GM12874 (cell line): Measurements from ENCODE around the gene CIDEA.

Experiments
- TF ChIP-seq, protein P1 (sequence below): IDR thresholded peaks from 2 replicates; pipeline ENCODE4 v1.5.1; 2011; ENCODE audit warnings: low read depth, mild to moderate bottlenecking, control low read depth, low read length, moderate library complexity; ENCODE audit not compliant: insufficient read depth

Gene CIDEA

DNA sequence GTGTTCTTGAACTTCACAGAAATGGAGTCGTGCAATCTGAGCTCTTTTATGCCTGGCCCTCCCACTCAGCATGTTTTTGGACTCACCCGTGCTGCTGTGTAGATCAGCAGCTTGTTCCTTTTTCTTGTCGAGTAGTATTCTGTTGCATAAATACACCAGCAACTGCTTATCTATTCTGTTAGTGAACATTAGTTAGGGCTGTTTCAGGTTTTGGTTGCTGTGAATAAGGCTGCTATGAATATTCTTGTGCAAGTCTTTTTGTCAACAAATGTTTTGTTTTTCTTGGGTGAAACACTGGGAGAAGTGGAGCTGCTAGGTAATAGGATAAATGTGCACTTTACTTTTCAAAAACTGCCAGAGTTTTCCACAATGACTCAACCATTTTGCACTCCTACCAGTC lies 15.3 kb upstream of the CIDEA start:
- TF ChIP-seq, protein P1, sequence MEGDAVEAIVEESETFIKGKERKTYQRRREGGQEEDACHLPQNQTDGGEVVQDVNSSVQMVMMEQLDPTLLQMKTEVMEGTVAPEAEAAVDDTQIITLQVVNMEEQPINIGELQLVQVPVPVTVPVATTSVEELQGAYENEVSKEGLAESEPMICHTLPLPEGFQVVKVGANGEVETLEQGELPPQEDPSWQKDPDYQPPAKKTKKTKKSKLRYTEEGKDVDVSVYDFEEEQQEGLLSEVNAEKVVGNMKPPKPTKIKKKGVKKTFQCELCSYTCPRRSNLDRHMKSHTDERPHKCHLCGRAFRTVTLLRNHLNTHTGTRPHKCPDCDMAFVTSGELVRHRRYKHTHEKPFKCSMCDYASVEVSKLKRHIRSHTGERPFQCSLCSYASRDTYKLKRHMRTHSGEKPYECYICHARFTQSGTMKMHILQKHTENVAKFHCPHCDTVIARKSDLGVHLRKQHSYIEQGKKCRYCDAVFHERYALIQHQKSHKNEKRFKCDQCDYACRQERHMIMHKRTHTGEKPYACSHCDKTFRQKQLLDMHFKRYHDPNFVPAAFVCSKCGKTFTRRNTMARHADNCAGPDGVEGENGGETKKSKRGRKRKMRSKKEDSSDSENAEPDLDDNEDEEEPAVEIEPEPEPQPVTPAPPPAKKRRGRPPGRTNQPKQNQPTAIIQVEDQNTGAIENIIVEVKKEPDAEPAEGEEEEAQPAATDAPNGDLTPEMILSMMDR: no peak

DNA sequence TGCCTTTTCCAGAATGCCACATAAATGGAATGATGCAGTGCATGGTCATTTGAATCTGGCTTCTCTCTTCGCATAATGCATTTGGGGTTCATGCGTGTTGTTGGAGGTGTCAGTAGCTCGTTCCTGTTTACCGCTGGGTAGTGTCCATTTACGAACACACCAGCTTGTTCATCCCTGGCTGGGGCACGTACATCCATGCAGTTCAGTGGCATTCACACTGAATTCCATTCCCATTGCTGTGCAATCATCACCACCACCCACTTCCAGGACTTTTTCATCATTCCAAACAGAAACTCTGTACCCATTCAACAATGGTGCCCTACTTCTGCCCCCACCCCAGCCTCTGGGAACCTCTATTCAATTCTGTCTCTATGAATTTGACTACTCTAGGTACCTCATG lies 14.7 kb upstream of the CIDEA start:
- TF ChIP-seq, protein P1: no peak

DNA sequence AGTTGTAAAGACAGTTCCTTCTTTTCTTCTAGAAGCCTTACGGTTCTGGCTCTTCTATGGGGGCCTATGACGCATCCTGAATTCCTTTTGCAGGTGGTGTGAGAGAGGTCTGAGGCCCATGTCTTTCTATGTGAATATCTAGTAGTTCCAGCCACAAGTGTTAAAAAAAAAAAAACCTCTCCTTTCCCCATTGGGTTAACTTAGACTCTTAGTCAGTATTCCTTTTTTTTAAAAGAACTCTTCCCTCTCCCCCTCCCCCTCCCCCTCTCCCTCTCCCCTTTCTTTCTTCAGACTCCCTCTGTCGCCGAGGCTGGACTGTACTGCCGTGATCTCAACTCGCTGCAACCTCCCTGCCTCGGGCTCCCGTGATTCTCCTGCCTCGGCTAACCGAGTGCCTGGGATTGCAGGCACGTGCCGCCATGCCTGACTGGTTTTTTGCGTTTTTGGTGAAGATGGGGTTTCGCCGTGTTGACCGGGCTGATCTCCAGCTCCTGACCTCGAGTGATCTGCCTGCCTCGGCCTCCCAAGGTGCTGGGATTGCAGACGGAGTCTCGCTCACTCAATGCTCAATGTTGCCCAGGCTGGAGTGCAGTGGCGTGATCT lies 11.4 kb upstream of the CIDEA start:
- TF ChIP-seq, protein P1: no peak

- TF ChIP-seq, protein P1: no peak
These were observed 8.4 kb upstream of the CIDEA start for GRCh38 chr18:12245793-12246135.

- TF ChIP-seq, protein P1: peak; percentile 44; the same call in 1 of the 2 replicates
These were observed 7.0 kb upstream of the CIDEA start for GRCh38 chr18:12246849-12247808.

- TF ChIP-seq, protein P1: no peak
These were observed 6.2 kb upstream of the CIDEA start for GRCh38 chr18:12247946-12248345.

GRCh38 chr18:12248926-12249720 lies 5.0 kb upstream of the CIDEA start:
- TF ChIP-seq, protein P1: no peak
